HG02943 (cell line): ENCODE data around the gene SARDH.

Experiments used
- ATAC-seq: cut with Tn5 transposase; IDR thresholded peaks from one replicate; pipeline ENCODE4 v1.9.1; 2021; ENCODE audit warnings: mild to moderate bottlenecking, low read depth, moderate library complexity; ENCODE audit not compliant: unreplicated experiment

SARDH gene

GRCh38 chr9:133656211-133657119, 81.7 kb downstream of the SARDH start:
- no peak for ATAC-seq

- no peak for ATAC-seq
These were observed 82.5 kb downstream of the SARDH start for GRCh38 chr9:133655701-133656100.

GRCh38 chr9:133654736-133655657, 83.2 kb downstream of the SARDH start:
- ATAC-seq = no peak

GRCh38 chr9:133653638-133654037, 84.5 kb downstream of the SARDH start:
- no peak for ATAC-seq

GRCh38 chr9:133650026-133650425, 88.1 kb downstream of the SARDH start:
- ATAC-seq = no peak

- ATAC-seq = no peak
These were observed 89.0 kb downstream of the SARDH start for GRCh38 chr9:133649194-133649593.

GRCh38 chr9:133647765-133648469, 90.2 kb downstream of the SARDH start:
- no peak for ATAC-seq

GRCh38 chr9:133647148-133647547, 91.0 kb downstream of the SARDH start:
- ATAC-seq = no peak

GRCh38 chr9:133645021-133645765, 93.0 kb downstream of the SARDH start:
- ATAC-seq = no peak

- no peak for ATAC-seq
These were observed 94.0 kb downstream of the SARDH start for GRCh38 chr9:133643978-133644760.

GRCh38 chr9:133643362-133643755, 94.8 kb downstream of the SARDH start:
- no peak for ATAC-seq

GRCh38 chr9:133642708-133643361, 95.3 kb downstream of the SARDH start:
- ATAC-seq = no peak

- no peak for ATAC-seq
These were observed 96.1 kb downstream of the SARDH start for GRCh38 chr9:133641861-133642595.

GRCh38 chr9:133641396-133641655, 96.8 kb downstream of the SARDH start:
- no peak for ATAC-seq

- no peak for ATAC-seq
These were observed 97.4 kb downstream of the SARDH start for GRCh38 chr9:133640580-133641395.

- no peak for ATAC-seq
These were observed 98.0 kb downstream of the SARDH start for GRCh38 chr9:133640160-133640559.

GRCh38 chr9:133639613-133640012, 98.5 kb downstream of the SARDH start:
- no peak for ATAC-seq
